HG02981 (cell line): Measurements from ENCODE around the gene ZNF451.
"Not testable (repeated sequence)": the region's sequence is repeated elsewhere in the genome, so short reads cannot be mapped to it uniquely, and the experiment has no call there.

Experiments used
- ATAC-seq: cut with Tn5 transposase; IDR thresholded peaks from one replicate; pipeline ENCODE4 v1.9.1; 2021; ENCODE audit warnings: mild to moderate bottlenecking, moderate library complexity; ENCODE audit not compliant: unreplicated experiment

ZNF451 gene

DNA sequence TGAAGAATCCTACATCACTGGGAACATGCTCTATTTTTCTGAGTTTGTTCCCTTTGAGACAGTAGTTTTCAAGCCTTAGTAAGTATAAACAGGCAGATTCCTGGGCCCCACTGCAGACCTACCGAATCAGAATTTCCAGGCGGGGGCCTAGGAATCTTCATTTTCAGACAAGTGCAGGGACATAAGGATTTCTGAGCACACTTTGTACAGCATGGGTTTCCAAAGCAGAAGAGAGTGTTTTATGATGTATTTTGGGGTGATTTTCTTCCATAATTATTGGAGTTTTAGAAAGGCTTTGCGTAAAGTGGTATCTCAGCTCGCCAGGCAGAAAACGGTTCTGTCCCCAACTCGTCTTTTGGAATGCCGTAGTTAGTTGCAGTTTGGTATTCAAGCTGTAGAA is 1.4 kb downstream of the ZNF451 start:
- ATAC-seq, result not testable (repeated sequence)

DNA sequence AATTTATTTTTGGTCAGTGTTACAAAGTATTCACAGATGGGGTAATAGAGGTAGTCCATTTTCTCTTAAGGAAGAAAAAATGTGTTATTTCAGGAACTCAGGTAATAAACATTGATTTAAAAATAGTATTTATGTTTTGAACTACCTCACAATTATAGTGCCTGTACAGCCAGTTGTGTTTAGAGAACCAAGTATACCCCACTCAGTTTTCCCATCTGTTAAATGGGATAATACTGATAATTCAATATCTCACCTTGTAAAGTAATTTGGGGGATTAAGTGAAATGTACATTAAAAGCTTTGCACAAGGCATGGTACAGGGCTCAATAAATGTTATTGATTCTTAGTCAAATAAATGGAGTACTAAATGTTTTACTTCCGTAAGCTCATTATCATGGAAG is 4.7 kb downstream of the ZNF451 start:
- no peak for ATAC-seq

DNA sequence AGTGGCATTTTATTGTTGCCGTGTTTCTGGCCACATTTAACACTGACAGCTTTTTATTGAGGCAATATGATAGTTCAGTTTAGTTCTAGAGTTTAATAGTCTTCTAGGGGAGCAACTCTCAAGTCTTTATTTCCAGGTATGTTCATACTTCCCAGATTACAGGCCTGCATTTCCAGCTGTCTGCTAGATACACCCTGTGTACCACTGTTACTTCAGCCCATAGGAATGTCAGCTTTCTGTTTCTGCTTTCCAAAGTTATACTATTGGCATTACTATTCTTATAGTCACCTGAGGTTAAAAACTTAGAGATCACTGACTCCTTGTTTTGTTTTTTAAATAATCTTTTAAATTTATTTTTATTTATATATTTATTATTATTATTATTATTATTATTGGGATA is 7.6 kb downstream of the ZNF451 start:
- ATAC-seq, result no peak

DNA sequence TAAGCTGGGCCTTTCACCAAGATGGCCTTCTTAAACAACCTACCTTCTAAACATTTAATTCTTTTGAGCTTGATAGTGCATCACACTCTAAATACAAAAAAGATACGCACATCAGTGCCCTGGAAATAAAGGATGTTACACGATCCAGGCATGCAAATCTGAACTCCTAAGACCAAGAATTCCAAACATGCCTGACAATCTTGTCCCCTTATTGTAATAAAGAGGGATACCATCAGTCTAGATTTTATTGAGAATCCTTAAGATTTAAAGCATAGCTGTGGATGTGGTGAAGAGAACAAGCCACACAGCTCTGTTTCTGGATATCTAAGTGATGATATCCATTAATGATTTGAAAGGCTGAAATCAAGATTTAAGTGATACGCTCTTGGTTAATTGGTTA is 13.0 kb downstream of the ZNF451 start:
- ATAC-seq, result no peak

DNA sequence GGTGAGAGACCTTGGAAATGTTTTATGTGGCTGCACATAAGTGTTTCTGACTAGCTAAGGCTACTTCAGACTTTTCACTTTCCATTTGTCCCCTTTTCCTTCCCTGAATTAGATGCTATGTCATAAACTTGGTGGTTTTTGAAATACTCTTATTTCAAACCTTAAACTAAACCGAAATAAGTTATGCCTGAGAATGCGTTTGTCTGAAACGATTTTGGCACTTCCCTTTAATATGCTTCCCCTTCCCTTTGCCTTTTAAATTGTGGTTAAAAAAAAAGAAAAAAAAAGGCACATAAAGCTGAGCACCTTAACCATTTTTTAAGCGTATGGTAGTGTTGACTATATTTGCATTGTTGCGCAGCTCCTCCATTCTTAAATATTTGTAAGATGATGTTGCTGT is 14.3 kb downstream of the ZNF451 start:
- no peak for ATAC-seq

DNA sequence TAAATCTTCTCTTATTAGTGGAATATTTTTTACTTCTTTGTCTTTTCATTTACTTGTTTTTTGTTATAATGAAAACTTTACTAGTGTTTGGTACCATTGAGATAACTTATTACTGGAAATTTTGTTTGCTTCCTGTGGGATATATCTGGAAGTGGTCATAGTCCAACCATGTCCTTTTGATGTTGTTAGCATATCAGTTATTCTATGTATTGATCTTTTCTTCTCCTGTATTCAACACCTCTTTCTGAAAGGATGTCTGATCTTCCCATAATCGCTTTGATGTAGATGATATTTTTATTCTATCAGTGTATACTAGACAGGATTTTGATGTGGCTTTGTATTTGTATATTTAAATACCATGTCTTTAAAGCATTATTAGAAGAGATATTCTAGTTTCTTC is 17.0 kb downstream of the ZNF451 start:
- ATAC-seq, result no peak

DNA sequence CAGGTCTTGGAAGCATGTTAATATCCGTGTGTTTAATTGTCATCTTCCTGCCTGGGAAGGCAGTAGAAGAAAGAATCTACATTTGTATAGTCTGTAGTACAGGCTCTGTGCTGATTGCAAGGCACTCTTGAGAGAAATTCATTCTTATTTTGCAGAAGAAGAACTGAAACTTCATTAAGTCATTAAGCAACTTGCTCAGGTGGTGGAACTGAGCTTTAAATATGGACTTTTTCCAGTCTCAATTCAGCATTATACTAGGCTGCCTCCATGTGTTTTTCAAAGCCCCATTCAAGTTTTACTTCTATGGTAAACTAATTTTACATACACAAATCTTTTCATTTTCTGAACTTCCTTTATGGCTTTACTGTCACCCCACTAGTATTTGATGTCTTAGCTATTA is 18.7 kb downstream of the ZNF451 start:
- ATAC-seq, result peak; percentile 85

DNA sequence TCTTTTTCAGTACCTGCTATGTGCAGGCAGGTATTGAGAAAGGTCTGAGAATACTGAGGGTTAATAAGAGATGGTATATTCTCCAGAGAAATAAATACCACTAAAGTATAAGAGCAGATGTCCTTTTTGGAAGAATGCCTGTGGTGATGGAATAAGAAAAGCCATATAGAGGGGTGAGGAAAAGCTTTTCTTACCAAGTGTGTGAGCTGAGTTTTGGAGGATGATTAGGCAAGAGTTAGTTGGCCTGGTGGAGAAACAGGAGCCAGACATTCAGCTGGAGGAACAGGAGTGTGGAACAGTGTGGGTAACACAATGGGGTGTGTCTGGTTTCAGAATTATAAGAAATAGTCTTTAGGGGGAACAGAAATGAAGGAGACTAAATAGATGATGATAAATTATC is 19.9 kb downstream of the ZNF451 start:
- ATAC-seq, result no peak

DNA sequence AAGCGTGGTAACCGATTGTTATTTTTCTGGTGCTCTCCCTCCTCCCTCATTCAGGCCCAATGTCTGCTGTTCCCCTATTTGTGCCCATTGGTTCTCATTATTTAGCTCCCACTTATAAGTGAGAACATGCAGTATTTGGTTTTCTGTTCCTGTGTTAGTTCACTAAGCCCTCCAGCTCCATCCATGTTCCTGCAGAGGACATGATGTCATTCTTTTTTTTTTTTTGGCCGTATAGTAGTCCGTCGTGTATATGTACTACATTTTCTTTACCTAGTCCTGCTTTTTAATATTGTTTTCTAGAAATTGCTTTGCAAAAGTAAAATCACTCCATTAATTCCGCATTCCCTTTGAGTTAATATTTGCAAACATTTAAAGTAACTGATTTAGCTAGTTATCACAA is 23.1 kb downstream of the ZNF451 start:
- ATAC-seq, result no peak

DNA sequence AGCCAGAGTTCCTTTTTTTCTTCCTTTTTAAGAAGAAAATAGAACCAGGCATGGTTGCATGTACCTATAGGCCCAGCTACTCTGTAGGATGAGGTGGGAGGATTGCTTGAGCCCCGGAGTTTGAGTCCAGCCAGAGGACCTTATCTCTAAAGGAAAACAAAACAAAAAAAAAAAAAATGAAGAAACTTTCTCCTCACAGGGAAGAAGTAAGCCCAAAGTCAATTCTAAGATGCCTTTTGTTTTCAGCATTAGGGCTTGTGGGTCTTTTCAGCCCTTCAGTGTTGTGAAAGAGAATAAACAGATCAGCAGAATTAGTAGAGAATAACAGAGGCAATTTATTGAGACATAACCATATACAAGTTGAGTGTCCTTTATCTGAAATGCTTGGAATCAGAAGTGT is 26.8 kb downstream of the ZNF451 start:
- no peak for ATAC-seq

DNA sequence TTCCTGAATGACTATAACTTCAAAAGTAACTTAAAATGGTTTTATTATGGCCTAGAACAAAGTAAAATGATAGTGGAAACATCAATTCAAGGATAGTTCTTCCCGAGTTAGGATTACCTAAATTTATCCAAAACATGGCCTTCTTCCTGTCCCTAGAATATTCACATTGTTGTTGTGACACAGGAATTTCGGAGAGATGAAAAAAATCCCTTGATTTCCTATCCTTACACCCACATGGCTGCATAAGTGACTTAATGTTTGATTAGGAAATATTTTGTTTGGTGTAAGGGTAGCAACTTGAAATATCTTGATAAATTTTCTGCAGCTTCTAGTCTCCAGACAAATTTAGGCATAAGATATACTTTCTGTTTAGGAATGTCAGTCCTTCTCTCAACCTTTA is 27.8 kb downstream of the ZNF451 start:
- no peak for ATAC-seq

DNA sequence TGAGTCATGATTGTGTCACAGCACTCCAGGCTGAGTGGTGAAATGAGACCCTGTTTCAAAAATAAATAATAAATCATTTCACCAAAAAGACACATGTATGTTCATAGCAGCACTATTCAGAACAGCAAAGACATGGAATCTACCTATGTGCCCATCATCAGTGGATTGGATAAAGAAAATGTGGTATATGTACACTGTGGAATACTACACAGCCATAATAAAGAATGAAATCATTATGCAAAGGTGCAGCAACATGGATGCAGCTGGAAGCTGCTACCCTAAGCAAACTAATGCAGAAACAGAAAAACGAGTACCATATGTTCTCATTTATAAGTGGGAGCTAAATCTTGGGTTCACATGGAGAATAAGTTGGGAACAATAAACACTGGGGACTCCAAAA is 33.1 kb downstream of the ZNF451 start:
- no peak for ATAC-seq

DNA sequence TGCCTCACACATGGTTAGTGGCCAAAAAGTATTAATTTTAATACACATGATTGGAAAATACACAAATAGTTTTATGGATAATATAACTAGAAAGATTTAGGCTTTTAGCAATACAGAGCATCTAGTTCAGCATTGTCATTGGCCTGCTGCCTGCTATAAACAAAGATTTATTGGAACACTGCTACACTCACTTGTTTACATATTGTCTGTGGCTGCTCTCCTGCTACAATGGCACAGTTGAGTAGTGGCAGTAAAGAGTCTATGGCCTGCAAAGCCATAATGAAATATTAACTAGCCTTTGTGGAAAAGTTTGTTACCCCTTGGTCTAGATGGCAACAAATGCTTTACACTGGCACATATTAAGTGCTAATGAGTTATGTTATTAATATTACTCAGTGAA is 37.8 kb downstream of the ZNF451 start:
- ATAC-seq, result no peak

DNA sequence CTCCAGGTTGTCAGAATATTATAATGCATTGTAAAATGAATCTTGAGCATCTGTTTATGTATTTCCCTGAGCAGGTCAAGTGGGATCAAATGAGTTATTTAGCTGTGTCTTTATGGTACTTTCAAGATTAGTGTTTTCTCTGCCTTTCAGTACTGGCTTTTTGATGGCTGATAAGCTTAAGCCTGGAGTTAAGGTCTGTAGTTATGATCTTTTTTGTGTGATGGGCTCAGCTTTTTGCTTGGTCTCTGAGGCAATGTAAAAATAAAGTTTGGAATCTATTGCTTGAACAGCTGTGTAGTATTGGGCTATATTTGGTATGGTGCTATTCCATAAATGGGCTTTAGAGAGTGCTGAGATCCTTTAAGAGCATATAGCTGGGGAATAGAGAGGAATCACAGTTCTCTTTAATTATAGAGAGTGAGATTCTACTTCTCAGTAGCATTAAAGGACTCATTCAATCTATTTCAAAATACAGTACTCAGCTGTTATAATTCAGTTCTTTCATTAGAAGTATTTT is 40.7 kb downstream of the ZNF451 start:
- ATAC-seq, result no peak

DNA sequence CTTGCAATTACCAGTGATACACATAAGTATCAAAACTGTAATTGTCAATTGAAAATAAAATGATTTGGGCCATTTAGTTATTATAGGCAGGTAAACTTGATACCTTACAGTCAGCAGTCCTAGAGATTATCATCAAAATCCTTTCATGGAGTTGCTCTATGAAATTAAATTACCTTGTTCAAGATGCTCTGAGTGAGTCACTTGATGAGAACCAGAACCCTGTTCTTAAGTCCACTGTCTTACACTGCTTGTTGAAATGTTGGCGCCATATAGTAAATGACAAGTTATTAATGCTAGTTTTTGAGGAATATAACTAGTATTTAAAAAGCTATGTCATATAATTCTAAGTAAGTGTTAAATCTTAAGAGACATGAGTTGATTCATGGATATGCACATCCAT is 45.0 kb downstream of the ZNF451 start:
- ATAC-seq, result no peak

DNA sequence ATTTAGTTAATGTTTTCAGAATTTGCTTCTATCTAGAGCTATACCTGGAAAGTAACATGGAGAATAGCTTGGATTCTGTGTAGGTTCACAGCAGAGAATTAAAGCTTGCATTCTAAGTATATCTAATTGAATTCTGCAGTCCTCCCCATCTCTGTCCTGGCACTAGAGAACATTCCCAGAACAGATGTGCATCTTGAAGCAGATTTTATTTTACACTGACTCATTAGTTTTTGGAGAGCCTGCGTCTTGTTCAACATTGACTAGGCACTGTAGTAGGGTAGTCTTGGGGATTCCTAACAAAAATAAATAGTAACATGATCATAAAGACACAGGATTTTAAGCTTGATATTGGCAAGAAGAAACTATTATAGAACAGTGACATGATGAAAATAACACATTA is 45.9 kb downstream of the ZNF451 start:
- no peak for ATAC-seq

DNA sequence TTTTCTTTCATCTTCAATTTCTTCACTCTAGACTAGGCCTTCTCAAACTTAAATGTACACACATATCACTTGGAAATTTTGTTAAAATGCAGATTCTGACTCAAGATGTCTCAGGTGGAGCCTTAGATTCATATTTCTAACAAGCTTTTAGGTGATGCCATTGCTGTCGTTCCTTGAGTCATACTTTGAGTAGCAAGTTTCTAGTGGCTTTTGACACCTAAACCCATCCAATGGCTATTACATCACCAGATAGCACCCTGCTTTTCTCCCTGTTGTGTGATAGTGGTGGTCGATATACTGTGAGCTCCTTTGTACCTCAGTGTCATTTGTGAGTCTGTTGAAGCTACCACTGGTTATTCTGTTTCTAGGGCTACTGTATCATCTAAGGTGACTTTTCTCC is 47.4 kb downstream of the ZNF451 start:
- no peak for ATAC-seq

DNA sequence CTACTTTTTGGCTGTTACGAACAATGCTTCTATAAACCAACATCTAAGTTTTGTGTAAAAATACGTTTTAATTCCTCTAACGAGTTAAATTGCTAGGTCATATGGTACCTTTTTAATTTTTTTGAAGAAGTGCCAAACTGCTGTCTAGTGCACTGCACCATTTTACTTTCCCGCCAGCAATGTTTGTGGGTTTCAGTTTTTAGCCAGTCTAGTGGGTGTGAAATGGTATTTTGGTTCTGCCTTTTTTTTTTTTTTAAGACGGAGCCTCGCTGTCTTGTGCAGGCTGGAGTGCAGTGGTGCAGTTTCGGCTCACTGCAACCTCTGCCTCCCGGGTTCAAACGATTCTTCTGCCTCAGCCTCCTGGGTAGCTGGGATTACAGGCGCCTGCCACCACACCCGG is 48.0 kb downstream of the ZNF451 start:
- no peak for ATAC-seq

DNA sequence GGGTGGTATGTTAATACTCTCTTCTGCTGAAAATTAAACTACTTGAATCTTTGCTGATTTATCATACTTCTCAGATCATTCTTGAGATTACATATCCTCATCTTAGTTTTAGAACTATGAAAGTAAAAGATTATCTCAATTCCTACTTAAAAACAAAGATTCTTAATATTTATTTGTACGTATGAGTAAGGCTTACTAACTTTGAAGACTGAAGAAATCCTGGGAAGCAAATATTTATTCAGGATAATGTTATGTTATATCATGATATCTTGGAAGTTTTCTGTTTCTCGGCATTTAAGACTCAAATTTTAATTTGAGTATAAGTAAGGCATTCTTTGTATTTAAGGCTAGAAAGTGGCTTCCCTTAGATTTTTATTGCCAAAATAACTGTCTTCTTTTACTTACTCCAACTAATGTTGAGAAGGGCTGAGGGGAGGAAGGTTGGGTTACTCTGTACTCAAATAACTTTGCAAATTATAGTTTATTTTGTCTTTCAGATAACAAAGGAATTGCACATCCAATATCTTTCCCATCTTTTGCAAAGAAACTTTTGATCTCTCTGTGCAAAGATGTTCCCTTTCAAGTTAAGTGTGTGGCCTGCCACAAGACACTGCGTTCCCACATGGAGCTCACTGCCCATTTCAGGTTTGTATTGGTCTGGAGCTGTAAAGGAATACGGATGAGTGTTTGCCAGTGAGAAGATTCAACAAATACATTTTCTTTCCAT is 51.6 kb downstream of the ZNF451 start:
- no peak for ATAC-seq

DNA sequence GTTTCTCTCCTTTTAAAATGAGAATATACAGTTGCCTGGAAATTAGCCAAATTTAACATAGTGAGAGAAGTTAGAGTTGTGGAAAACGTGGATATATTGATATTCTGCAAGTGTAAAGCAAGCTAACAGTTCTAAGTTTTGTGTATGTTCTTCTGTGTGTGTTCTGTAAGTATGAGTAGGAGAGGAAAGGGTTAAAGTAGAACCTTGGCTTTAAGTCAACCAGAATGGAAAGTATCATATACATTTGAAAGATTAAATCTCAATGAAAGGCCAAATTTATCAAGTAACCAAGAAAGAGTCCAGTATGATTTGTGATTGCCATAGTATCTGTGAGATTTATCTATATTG is 52.2 kb downstream of the ZNF451 start:
- no peak for ATAC-seq

DNA sequence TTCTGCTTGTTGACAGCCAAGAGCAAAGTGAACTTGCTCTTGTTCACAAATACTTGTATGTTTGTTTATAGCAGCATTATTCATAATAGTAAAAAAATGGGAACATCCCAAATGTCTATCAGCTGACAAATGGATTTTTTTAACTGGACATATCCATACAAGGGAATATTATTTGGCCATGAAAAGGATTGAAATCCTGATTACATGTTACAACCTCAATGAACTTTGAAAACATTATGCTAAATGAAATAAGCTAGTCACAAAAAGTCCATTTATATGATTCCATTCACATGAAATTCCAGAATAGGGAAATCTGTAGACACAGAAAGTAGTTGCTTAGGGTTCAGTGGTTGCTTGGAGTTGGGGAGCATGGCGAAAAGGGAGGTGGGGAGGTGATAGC is 53.7 kb downstream of the ZNF451 start:
- ATAC-seq, result no peak

DNA sequence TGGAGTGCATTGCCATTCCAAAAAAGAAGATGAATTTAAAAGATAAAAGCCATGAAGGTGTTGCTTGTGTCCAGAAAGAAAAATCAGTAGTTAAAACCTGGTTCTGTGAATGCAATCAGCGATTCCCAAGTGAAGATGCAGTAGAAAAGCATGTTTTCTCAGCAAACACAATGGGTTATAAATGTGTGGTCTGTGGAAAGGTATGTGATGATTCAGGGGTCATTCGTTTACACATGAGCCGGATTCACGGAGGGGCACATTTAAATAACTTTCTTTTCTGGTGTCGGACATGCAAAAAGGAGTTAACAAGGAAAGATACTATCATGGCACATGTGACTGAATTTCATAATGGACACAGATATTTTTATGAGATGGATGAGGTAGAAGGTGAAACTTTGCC is 57.4 kb downstream of the ZNF451 start:
- no peak for ATAC-seq
